ENCODE data around the gene HECTD2.

DNA sequence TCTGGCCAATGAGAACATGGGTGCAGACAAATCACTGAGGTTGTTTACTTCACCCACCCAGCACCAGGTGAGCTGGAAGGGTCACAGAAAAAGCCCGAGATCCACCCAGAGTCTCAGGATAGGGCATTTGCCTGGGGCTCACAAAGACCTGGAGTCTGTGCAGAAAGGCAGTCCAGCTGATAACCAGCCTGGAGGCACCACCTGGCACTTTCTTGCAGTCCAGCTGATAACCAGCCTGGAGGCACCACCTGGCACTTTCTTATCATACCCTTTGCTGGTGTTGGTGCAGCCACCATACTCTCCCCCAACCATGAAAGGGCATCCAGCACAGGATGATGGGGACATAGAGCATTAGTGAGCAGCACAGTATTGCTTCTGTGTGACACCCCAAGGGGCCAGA is 118.6 kb downstream of the HECTD2 start:
- no peak for TF ChIP-seq CTCF (conservative IDR thresholded peaks at IDR 0.05; ENCODE audit: low read depth, low read length)
- no peak for TF ChIP-seq EZH2 (IDR thresholded peaks at IDR 0.05; ENCODE audit: borderline replicate concordance, low read depth, low read length, poor library complexity, severe bottlenecking)

All from A673 (cell line).